ENCODE results near the gene IGSF3. TPM values are rescaled to one million over a fixed set of nuclear protein-coding genes. Genes with fewer than 3 reads are reported as not detected.
A peak's percentile ranks its signal among the peaks of the same experiment; 100 is the strongest.
"Not testable (repeated sequence)": the region's sequence is repeated elsewhere in the genome, so short reads cannot be mapped to it uniquely, and the experiment has no call there.

The IGSF3 gene
- total RNA-seq, 1 donor from 2014 or later: 17.5 TPM

DNA sequence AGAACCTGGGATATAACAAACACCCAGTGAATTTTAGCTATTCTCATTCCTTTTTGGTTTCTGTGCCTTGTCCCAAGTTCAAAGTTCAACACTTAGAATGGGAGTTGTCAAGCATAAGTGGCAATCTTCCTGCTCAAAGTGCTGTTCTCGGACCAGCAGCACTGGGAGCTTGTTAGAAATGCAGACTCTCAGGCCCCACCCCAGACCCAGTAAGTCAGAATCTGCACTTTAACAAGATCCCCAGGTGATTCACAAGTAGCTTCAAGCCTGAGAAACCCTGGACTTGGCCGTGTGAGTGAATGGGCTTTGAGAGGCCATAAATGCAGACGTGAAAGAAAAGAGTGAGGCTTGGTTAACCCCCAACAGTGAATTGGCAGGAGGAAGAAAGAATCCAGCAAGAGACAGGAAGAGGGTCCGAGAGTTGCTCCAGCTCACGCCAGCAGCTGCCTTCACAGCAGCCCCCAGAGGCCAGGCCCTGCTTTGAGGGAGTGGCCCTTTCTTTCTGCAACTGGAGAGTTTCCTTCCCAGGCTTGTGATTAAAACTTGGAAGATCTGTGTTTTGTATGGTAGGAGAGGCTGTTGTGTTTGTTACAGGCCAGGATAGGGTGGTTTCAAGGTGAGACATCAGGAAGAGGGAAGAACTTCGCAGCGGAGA lies 75.5 kb downstream of the IGSF3 start:
- ATAC-seq (ENCODE audit: poor library complexity); DNase-seq; intact Hi-C loops (cut with DNase I): not testable (repeated sequence)

- intact Hi-C loops (cut with DNase I); ATAC-seq (ENCODE audit: poor library complexity): not testable (repeated sequence)
Measured at GRCh38 chr1:116591006-116591950, 76.3 kb downstream of the IGSF3 start.

GRCh38 chr1:116590359-116591005 lies 77.1 kb downstream of the IGSF3 start:
- ATAC-seq (ENCODE audit: poor library complexity); intact Hi-C loops (cut with DNase I); DNase-seq: not testable (repeated sequence)

More at GRCh38 chr1:116591006-116591950, 76.3 kb downstream of the IGSF3 start:
- DNase-seq: not testable (repeated sequence)

GRCh38 chr1:116589101-116589735 lies 78.3 kb downstream of the IGSF3 start:
- intact Hi-C loops (cut with DNase I); ATAC-seq (ENCODE audit: poor library complexity): not testable (repeated sequence)

DNA sequence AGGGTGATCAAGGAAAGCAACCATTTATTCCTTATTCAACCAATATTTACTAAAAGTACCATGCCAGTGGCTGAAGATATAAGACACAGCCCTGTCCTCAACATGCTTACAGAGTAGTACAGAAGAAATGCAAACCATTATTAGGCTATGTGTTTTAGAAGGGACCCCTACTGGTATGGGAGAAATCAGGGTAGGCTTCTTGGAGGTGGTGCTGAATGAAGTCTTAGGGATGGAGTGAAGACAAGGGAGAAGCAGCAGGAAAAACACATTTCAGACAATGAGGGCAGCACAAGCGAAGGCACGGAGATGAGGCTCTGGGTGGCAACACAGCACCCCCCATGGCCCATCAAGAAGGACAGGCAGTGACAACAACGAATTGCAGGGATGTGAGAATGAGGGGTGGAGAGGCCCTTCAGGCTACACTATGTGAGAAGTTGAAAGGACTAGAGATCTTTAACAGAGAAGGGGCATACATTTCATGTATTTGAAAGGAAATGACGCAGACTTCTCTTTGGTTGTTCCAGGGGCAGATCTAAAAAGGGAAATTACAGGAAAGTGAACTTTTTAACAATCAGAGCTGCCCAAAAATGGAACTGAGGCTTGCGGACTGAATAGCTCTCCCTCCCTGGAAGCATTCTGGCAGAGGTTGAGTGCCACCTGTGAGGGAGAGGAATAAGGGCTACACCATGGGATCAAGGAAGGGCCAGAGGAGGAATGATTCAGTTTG lies 79.9 kb downstream of the IGSF3 start:
- intact Hi-C loops (cut with DNase I): no loop called here
- ATAC-seq (ENCODE audit: poor library complexity) (no peak), DNase-seq (no peak)

More at GRCh38 chr1:116589101-116589735, 78.3 kb downstream of the IGSF3 start:
- not testable (repeated sequence) for DNase-seq

- no peak for DNase-seq
- ATAC-seq (ENCODE audit: poor library complexity): no peak
- intact Hi-C loops (cut with DNase I): no loop called here
Measured at GRCh38 chr1:116586741-116587143, 80.8 kb downstream of the IGSF3 start.

- ATAC-seq (ENCODE audit: poor library complexity): no peak
Measured at GRCh38 chr1:116585886-116586285, 81.6 kb downstream of the IGSF3 start.

GRCh38 chr1:116581323-116581885 lies 86.1 kb downstream of the IGSF3 start:
- DNase-seq: no peak
- intact Hi-C loops (cut with DNase I): no loop called here
- no peak for ATAC-seq (ENCODE audit: poor library complexity)

More at GRCh38 chr1:116585886-116586285, 81.6 kb downstream of the IGSF3 start:
- DNase-seq: no peak
- intact Hi-C loops (cut with DNase I): no loop called here

DNA sequence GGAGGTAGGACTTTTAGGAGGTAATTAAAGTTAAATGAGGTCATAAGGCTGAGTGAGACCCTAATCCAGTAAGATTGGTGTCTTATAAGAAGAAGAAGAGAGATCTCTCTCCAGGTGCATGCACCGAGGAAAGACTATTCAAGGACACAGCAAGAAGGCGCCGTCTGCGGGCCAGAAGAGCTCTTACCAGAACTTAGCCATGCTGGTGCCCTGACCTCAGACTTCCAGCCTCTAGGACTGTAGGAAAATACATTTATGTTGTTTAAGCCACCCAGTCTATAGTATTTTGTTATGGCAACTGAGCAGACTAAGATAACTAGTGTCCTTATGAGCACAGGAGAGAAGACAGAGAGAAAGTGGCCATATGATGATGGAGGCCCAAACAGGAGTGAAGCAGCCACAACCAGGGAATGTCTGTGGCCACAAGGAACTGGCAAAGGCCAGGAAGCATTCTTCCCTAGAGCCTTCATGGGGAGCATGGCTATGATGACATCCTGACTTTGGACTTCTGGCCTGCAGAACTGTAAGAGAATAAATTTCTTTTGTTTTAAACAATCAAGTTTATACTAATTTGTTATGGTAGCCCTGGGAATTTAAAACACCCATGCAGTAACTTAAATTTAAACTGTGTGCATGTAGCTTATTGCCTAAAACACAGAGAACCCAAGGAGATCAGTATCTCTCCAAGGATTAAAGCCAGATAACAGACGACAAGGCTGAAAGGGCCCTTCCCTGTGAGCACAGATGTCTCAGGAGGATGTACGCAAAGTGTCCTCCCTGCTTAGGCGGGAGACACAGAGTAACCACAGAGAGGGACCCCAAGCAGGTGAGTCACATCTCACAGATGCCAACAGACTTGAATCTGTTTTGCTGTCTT lies 86.8 kb downstream of the IGSF3 start:
- ATAC-seq (ENCODE audit: poor library complexity) (no peak), DNase-seq (no peak)
- intact Hi-C loops (cut with DNase I): no loop called here

GRCh38 chr1:116579259-116579875 lies 88.2 kb downstream of the IGSF3 start:
- DNase-seq (no peak), ATAC-seq (ENCODE audit: poor library complexity) (peak; percentile 54)
- intact Hi-C loops (cut with DNase I): no loop called here

GRCh38 chr1:116578581-116578980 lies 89.0 kb downstream of the IGSF3 start:
- intact Hi-C loops (cut with DNase I): no loop called here
- no peak for DNase-seq
- ATAC-seq (ENCODE audit: poor library complexity): no peak

DNA sequence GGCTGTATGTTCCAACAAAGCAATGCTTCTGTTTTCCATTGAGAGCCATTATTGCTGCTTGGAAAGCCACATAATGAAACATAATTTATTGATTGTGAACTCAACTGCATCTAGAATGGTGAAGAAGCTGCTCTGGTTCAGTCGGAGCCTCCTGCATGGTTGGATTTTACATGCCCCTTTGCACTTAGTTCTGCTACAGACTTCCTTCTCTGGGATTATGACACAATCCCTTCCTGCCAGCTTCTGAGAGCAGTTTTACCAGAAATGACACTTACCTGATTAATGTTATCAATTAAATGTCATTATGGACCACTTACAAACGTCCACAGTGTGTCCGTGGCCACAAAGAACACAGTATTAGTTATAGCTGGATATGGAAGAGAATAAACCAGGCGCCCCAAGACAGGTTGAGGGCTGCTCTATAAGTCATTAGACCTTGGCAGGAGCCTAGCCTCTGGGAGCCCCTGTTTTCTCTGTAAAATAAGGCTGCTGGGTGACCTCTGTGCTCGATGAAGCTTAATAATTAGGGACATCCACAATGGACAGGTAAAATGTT lies 89.7 kb downstream of the IGSF3 start:
- no peak for DNase-seq
- no peak for ATAC-seq (ENCODE audit: poor library complexity)
- intact Hi-C loops (cut with DNase I): no loop called here

GRCh38 chr1:116574581-116575291 lies 92.8 kb downstream of the IGSF3 start:
- intact Hi-C loops (cut with DNase I): loop anchor here (5.0 kb wide), 1 partner anchor 98 kb away; no protein-coding TSS in a partner anchor
- ATAC-seq (ENCODE audit: poor library complexity) (no peak), DNase-seq (peak; percentile 67)

GRCh38 chr1:116573431-116574095 lies 94.0 kb downstream of the IGSF3 start:
- intact Hi-C loops (cut with DNase I): loop anchor here (5.0 kb wide), 1 partner anchor 99 kb away; no protein-coding TSS in a partner anchor
- ATAC-seq (ENCODE audit: poor library complexity) (no peak), DNase-seq (no peak)

All from Right ventricle myocardium superior (tissue), 1 donor.